ENCODE data around the gene BTBD19.

DNA sequence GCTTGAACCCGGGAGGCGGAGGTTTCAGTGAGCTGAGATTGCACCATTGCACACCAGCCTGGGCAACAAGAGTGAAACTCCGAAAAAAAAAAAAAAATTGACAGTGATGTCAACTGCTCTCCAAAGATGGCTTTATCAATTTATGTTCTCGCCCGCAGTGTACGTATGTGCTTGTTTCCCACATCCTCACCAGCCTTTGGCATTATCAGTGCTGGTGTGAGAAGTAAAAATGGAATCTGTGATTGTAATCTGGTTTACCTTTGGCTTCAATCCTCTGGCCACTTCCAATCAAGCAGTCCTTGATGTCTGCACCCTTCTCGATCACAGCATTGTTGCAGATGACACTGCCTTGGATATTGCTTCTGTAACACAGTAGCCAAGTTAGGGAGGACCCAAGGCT is 49.1 kb downstream of the BTBD19 start:
- TF ChIP-seq, protein P1, sequence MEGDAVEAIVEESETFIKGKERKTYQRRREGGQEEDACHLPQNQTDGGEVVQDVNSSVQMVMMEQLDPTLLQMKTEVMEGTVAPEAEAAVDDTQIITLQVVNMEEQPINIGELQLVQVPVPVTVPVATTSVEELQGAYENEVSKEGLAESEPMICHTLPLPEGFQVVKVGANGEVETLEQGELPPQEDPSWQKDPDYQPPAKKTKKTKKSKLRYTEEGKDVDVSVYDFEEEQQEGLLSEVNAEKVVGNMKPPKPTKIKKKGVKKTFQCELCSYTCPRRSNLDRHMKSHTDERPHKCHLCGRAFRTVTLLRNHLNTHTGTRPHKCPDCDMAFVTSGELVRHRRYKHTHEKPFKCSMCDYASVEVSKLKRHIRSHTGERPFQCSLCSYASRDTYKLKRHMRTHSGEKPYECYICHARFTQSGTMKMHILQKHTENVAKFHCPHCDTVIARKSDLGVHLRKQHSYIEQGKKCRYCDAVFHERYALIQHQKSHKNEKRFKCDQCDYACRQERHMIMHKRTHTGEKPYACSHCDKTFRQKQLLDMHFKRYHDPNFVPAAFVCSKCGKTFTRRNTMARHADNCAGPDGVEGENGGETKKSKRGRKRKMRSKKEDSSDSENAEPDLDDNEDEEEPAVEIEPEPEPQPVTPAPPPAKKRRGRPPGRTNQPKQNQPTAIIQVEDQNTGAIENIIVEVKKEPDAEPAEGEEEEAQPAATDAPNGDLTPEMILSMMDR (IDR thresholded peaks at IDR 0.05; ENCODE audit: insufficient read depth, low read depth, low read length), result no peak
- TF ChIP-seq EZH2 (IDR thresholded peaks at IDR 0.05; ENCODE audit: insufficient read depth, low read length), result no peak
